ENCODE results near the gene CCDC121.

Gene CCDC121

GRCh38 chr2:27624943-27625342, 3.9 kb downstream of the CCDC121 start:
- POLR2A ChIA-PET = no interaction called here
- TF ChIP-seq ZBTB21 (tag by site-specific recombination; IDR thresholded peaks at IDR 0.05) (no peak), ZNF335 (tag by site-specific recombination; conservative IDR thresholded peaks at IDR 0.05) (no peak), ZNF768 (tag by site-specific recombination; IDR thresholded peaks at IDR 0.05) (no peak), ZNF138 (tag by site-specific recombination; IDR thresholded peaks at IDR 0.05; ENCODE audit: borderline replicate concordance) (no peak), ZNF670 (tag by site-specific recombination; IDR thresholded peaks at IDR 0.05; ENCODE audit: low read depth) (no peak), ZNF169 (tag by site-specific recombination; IDR thresholded peaks at IDR 0.05) (no peak), ZNF48 (tag by site-specific recombination; IDR thresholded peaks at IDR 0.05) (no peak), SP3 (tag by site-specific recombination; IDR thresholded peaks at IDR 0.05) (no peak), ZBTB17 (tag by site-specific recombination; IDR thresholded peaks at IDR 0.05) (no peak), KLF17 (tag by site-specific recombination; IDR thresholded peaks at IDR 0.05) (no peak), OVOL3 (tag by site-specific recombination; IDR thresholded peaks at IDR 0.05) (no peak)
- 0 out of 2 replicates have a peak, but pooled peaks cover 2% of the 10 kb centered on the region for H3K4me1 ChIP-seq (ENCODE audit: control insufficient read depth, insufficient read depth, low read length)
- H3K4me3 ChIP-seq (ENCODE audit: low read depth, low read length) = no peak overlapping the region
- peaks cover 20 to 41% of the 10 kb centered on the region in 2 experiments for H3K36me3 ChIP-seq (ENCODE audit: control insufficient read depth in 2 of 2, insufficient read depth in 1 of 2, low read length in 2 of 2)
- CTCF ChIA-PET = no interaction called here
- H3K27ac ChIP-seq (ENCODE audit: extremely low read depth, low read depth, low read length) = no peak overlapping the region
- H3K9me3 ChIP-seq (ENCODE audit: control insufficient read depth, insufficient read depth, low read depth, low read length) = no peaks in the 10 kb centered on the region

- 0 out of 2 replicates have a peak, but pooled peaks cover 2% of the 10 kb centered on the region for H3K4me1 ChIP-seq (ENCODE audit: control insufficient read depth, insufficient read depth, low read length)
- peaks cover 38 to 55% of the 10 kb centered on the region in 2 experiments for H3K36me3 ChIP-seq (ENCODE audit: control insufficient read depth in 2 of 2, insufficient read depth in 1 of 2, low read length in 2 of 2)
- ChIA-PET POLR2A (no interaction called here), CTCF (interaction anchor here (1.8 to 1.9 kb wide), 2 partner anchors 13 to 60 kb away, joined by 9 read pairs; no protein-coding TSS in a partner anchor)
- H3K4me3 ChIP-seq (ENCODE audit: low read depth, low read length) = no peak overlapping the region
- TF ChIP-seq ZNF626 (tag by site-specific recombination; IDR thresholded peaks at IDR 0.05) (no peak), ZNF341 (tag by site-specific recombination; IDR thresholded peaks at IDR 0.05; ENCODE audit: low read depth) (no peak), HIC1 (tag by site-specific recombination; IDR thresholded peaks at IDR 0.05) (no peak), ZBTB17 (tag by site-specific recombination; IDR thresholded peaks at IDR 0.05) (no peak), ZNF19 (tag by site-specific recombination; IDR thresholded peaks at IDR 0.05; ENCODE audit: low read depth) (no peak), ZNF148 (tag by site-specific recombination; IDR thresholded peaks at IDR 0.05; ENCODE audit: borderline replicate concordance) (no peak), PRDM4 (tag by site-specific recombination; IDR thresholded peaks at IDR 0.05) (no peak)
- H3K27ac ChIP-seq (ENCODE audit: extremely low read depth, low read depth, low read length) = no peak overlapping the region
- H3K9me3 ChIP-seq (ENCODE audit: control insufficient read depth, insufficient read depth, low read depth, low read length) = no peaks in the 10 kb centered on the region
These were observed 5.9 kb downstream of the CCDC121 start for GRCh38 chr2:27622921-27623384.
